ENCODE data around the gene MXD4.

Gene MXD4

GRCh38 chr4:2261853-2262144 lies at the start of gene MXD4:
TSS of gene MXD4 (minus strand) at chr4:2262109. CDS start at chr4:2261980, 129 bp downstream.
- no peak for DNase-seq

DNA sequence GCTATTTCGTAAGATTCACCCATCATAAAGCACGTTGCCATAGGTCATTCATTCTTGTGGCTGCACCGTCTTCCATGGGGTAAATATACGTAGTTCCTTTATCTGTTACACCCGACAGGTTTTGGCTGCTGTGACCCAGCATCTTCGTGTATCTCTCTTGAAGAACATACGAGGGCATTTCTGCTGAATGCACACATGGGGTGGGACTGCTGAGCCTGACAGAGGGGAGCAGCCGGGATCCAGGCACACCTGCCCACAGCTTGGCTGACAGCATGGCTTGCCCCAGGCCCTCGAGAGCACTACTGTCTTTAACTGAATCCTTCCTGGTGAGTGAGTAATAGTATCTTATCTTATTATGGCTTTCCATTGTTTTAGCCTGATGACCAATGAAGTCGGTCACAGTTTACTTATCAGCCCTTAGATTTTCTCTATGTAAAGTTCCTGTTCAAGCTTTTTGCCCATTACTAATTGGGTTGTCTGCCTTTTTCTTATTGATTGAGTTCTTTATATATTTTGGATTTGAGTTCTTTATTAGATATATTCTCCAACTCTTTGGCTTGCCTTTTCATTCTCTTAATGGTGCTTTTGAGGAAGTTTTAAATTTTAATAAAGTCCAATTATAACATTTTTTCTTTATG lies 45.0 kb upstream of the MXD4 start:
- no peak for DNase-seq

- DNase-seq, result no peak
Measured at GRCh38 chr4:2305766-2306501, 44.0 kb upstream of the MXD4 start.

- no peak for DNase-seq
Measured at GRCh38 chr4:2304877-2305561, 43.1 kb upstream of the MXD4 start.

- DNase-seq, result no peak
Measured at GRCh38 chr4:2304321-2304876, 42.5 kb upstream of the MXD4 start.

GRCh38 chr4:2303686-2304320 lies 41.9 kb upstream of the MXD4 start:
- no peak for DNase-seq

- DNase-seq, result no peak
Measured at GRCh38 chr4:2303121-2303685, 41.3 kb upstream of the MXD4 start.

DNA sequence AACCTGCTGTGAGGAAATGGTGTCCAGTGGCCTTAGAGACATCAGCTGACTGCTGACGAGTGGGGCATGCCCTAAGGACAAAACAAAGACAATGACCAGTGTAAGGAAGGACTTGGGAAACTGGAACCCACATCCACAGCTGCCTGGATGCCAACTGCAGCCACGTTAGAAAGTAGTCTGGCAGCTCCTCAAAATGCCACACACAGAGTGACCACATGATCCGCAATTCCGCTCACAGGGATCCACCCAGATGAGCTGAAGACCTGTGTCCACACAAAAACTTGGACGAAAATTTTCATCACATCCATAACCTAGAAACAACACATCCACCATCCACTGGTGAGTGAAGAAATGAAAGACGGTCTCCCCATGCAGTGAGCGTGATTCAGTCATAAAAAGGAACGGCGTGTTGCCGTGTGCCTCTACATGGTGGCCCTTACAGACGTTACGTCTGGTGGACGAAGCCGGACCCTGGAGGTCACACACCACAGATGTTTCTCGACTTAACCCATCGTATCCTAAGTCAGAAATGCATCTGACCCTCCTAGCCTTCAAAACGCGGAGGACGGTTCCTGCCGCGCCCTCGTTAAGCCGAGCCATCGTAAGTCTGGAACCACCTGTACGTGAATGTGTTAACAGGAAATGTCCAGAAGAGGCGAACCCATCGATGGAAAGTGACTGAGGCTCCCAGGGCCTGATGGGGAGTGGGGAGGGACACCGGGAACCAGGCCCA lies 40.6 kb upstream of the MXD4 start:
- DNase-seq, result no peak

GRCh38 chr4:2301806-2302205 lies 39.9 kb upstream of the MXD4 start:
- no peak for DNase-seq

- no peak for DNase-seq
Measured at GRCh38 chr4:2301225-2301642, 39.3 kb upstream of the MXD4 start.

GRCh38 chr4:2300431-2301224 lies 38.7 kb upstream of the MXD4 start:
- DNase-seq, result no peak

DNA sequence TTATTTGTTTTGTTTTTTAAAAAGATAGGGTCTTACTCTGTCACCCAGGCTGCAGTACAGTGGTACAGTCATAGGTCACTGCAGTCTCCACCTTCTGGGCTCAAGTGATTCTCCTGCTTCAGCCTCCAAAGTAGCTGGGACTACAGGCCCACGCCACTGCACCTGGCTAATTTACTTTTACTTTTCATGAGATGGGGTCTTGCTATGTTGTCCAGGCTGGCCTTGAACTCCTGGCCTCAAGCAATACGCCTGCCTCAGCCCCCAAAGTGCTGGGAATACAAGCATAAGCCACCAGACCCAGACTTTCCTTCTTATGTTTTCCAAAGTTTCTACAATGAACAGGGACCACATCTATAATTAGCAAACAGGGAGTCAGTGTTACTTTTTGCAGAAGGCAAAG lies 37.9 kb upstream of the MXD4 start:
- DNase-seq, result no peak

GRCh38 chr4:2298532-2298991 lies 36.7 kb upstream of the MXD4 start:
- DNase-seq, result no peak

DNA sequence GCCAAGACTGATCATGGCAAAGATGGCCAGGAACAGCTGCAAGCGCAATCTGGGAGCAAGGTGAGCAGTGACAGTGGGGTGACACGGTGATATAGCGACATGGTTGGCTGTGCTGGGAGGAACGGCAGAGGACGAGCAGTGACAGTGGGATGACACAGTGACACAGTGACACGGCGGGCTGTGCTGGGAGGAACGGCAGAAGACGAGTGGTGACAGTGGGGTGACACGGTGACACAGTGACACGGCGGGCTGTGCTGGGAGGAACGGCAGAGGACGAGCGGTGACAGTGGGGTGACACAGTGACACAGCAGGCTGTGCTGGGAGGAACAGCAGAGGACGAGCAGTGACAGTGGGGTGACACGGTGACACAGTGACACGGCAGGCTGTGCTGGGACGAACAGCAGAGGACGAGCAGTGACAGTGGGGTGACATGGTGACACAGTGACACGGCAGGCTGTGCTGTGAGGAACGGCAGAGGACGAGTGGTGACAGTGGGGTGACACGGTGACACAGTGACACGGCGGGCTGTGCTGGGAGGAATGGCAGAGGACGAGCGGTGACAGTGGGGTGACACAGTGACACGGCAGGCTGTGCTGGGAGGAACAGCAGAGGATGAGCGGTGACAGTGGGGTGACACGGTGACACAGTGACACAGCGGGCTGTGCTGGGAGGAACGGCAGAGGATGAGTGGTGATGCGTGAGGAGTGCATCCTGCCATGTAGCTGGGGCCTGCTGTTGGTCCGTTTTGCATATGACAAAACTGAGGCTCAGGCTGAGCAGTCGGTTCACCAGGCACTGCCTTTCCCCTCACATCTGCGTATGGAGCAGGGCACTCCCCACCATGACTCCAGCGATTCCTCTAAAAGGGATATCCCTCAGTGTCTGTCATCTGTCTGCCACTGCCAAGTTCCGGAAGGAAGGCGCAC lies 36.0 kb upstream of the MXD4 start:
- DNase-seq, result no peak

DNA sequence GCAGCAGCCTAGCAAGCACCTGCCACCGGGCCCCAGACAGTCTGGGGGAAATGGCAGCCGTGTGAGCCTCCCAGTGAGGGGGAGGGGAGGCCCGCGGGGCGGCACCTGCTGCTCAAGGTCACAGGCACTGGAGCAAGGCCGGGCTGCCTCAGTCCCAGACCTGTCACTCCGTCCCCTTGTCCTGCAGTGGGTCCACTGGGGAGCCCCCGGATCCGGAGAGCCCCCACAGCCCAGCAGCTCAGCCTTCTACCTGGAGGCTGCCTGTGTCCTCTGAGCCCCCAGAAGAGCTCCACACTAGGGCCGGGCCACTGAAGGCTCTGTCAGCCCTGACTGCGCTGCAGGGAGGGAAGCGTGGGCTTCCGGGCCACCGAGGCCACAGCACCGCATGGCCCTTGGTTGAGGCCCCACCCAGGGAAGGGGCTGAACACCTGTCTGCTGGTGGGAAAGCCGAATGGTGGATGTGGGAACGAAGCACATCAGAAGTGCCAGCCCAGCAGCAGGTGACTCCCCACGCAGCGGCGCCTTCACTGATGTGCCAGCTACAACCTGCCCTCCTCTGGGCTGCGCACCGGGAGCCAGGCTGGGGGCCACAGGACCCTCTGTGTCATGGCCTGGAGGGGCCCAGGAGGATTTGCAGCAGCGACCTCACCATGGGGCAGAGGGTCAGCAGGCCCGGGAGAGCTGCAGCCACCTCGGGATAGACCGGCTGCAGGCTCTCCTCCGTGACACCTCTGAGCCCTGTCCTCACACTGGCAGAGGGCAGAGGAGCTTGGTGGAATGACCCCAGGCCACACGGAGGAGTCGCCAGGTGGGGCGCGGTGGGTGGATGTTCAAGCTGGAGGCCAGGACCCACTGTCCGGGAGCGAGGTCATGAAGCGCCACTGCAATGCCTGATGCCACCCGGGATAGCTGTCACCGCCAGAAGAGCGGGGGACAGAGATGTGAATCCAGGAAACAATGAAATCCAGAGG lies 35.0 kb upstream of the MXD4 start:
- no peak for DNase-seq

DNA sequence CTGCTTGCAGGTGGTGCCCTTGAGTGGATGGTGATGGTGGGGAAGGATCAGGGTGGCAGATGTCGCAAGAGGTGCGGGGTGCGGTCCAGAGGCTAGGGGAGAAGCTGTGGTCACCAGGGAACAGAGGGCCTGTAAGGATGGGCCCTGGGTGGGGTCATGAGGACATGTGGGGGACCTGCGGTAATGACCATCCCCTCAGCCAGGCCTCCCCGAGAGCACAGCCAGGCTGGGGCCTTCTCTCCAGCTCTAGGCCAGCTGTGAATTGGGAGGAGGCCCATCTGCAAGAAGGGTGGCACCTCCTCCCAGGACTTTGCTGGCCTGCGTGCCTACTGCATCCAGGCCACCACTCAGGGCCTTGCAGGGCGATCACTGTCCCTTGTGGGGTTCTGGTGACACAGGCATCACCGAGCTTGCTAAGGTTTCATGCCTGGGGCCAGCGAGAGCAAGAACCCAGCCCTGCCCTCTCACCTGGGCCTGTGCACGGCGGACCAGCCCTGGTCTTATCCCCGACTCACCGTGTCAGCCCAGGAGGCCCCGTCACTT lies 34.1 kb upstream of the MXD4 start:
- DNase-seq, result no peak

DNA sequence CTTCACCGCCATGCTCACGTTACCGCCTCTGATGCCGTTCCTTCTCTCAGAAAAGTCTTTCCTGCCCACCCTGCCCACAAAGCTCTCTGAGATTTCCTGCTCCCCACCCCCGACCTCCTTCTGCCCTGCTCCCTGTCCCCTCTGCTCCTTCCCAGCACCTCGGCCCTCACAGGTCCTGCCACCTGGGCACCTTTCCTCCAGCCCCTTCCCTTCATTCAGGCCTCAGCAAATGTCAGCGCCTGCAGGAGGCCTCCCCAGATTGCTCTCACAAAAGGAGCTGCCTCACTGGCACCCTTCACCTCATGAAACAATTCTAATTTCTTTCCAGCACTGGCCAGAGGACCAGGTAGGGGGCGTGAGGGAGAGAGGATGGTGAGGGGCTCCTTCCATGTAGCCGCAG lies 33.6 kb upstream of the MXD4 start:
- DNase-seq, result no peak

- DNase-seq, result no peak
Measured at GRCh38 chr4:2292646-2293108, 30.8 kb upstream of the MXD4 start.

Measured in SHP77 treated with DMSO at 0.1 percent for 48 hours (cell line).